B cell (primary cell): Measurements from ENCODE around the gene NOP9. TPM values are rescaled to one million over a fixed set of nuclear protein-coding genes. Genes with fewer than 3 reads are reported as not detected.

Experiments used
- ATAC-seq: fragments of 200-7000 bp; cut with Tn5 transposase; one replicate; pipeline ENCODE4 v1.10.0; 2021; ENCODE audit warnings: low read depth, mild to moderate bottlenecking, moderate number of reproducible peaks, moderate library complexity
- CTCF ChIA-PET: fragments of 350-600 bp; sonication (Branson Sonifier 250); formaldehyde crosslinking; loops from one replicate; lab custom pipeline; 2021; ENCODE audit warnings: antibody characterized with exemption, inconsistent platforms; lab: Charles Lee
- POLR2A ChIA-PET: fragments of 350-600 bp; sonication (Branson Sonifier 250); formaldehyde crosslinking; loops from one replicate; lab custom pipeline; 2021; ENCODE audit warnings: antibody characterized with exemption; lab: Charles Lee
- DNase-seq: peaks from one replicate; pipeline ENCODE4 v3.0.0; 2013
- H2AFZ ChIP-seq: 2 replicates; pipeline ENCODE4 v1.6.1; 2012; ENCODE audit warnings: mild to moderate bottlenecking, low read depth, low read length; ENCODE audit not compliant: insufficient read depth, poor library complexity, severe bottlenecking
- H3K27ac ChIP-seq, 2 donors: 1 replicate in 1 of 2; 2 replicates in 1 of 2; pipeline ENCODE4 v1.5.1; 2012 to 2013; ENCODE audit warnings: low read length in 2 of 2, mild to moderate bottlenecking in 2 of 2, moderate library complexity in 1 of 2
- H3K27me3 ChIP-seq, 4 experiments: fragments of 200-600 bp in 1 of 4; sonication (generic) in 1 of 4; replicated peaks in 1 of 4; 1 replicate in 2 of 4; 2 replicates in 2 of 4; pipeline versions ENCODE4 v1.6.1 to v1.7.0; 2013 to 2016; ENCODE audit warnings: low read length in 3 of 4, mild to moderate bottlenecking in 2 of 4, mixed read lengths in 1 of 4, moderate library complexity in 1 of 4; ENCODE audit not compliant: insufficient read depth in 4 of 4, control insufficient read depth in 3 of 4; ENCODE audit errors: control extremely low read depth in 1 of 4
- H3K36me3 ChIP-seq, 2 experiments: replicated peaks in 1 of 2; 1 replicate in 1 of 2; 2 replicates in 1 of 2; pipeline versions ENCODE4 v1.6.1 to v1.7.1; 2013; ENCODE audit warnings: low read length in 1 of 2; ENCODE audit not compliant: insufficient read depth in 2 of 2, control insufficient read depth in 1 of 2; ENCODE audit errors: control extremely low read depth in 1 of 2, extremely low read depth in 1 of 2
- H3K4me1 ChIP-seq, 2 donors: fragments of 200-600 bp in 1 of 2; sonication (generic) in 1 of 2; 1 replicate in 1 of 2; 2 replicates in 1 of 2; pipeline versions ENCODE4 v1.5.1 to v1.6.1; 2013 to 2017; ENCODE audit warnings: low read length in 2 of 2; ENCODE audit not compliant: control insufficient read depth in 2 of 2, insufficient read depth in 2 of 2
- H3K4me2 ChIP-seq: replicated peaks from 2 replicates; pipeline ENCODE3; 2012; ENCODE audit warnings: mild to moderate bottlenecking, low read depth, low read length; ENCODE audit not compliant: poor library complexity, severe bottlenecking
- H3K4me3 ChIP-seq, 5 experiments: fragments of 200-600 bp in 1 of 5; sonication (generic) in 1 of 5; 1 replicate in 3 of 5; 2 replicates in 2 of 5; pipeline versions ENCODE4 v1.5.1 to v1.7.0; 2011 to 2016; ENCODE audit warnings: low read length in 4 of 5, mild to moderate bottlenecking in 4 of 5, low read depth in 2 of 5, control low read depth in 1 of 5, moderate library complexity in 1 of 5; ENCODE audit not compliant: insufficient read depth in 1 of 5; ENCODE audit errors: control extremely low read depth in 1 of 5, extremely low read depth in 1 of 5
- H3K79me2 ChIP-seq: fragments of 200-600 bp; sonication (generic); one replicate; pipeline ENCODE4 v1.6.0; 2016; ENCODE audit warnings: low read length; ENCODE audit not compliant: control insufficient read depth, insufficient read depth
- H3K9ac ChIP-seq: fragments of 200-600 bp; sonication (generic); 2 replicates; pipeline ENCODE4 v1.6.1; 2017; ENCODE audit warnings: mild to moderate bottlenecking, low read length, moderate library complexity
- H3K9me3 ChIP-seq, 3 donors: one replicate each; pipeline versions ENCODE4 v1.6.1 to v1.7.1; 2013; ENCODE audit warnings: low read length in 2 of 3; ENCODE audit not compliant: control insufficient read depth in 2 of 3, insufficient read depth in 1 of 3; ENCODE audit errors: control extremely low read depth in 1 of 3
- H4K20me1 ChIP-seq: 2 replicates; pipeline ENCODE4 v1.6.0; 2012; ENCODE audit warnings: mild to moderate bottlenecking, low read length; ENCODE audit not compliant: insufficient read depth, control insufficient read depth, poor library complexity, severe bottlenecking
- H3K27ac Mint-ChIP-seq: one replicate; pipeline ENCODE4 v1.8.0; 2021; ENCODE audit warnings: mixed read lengths
- H3K27me3 Mint-ChIP-seq: one replicate; pipeline ENCODE4 v1.8.0; 2021; ENCODE audit warnings: mixed read lengths
- H3K4me1 Mint-ChIP-seq: one replicate; pipeline ENCODE4 v1.8.0; 2021; ENCODE audit warnings: mixed read lengths
- H3K4me3 Mint-ChIP-seq: one replicate; pipeline ENCODE4 v1.8.0; 2021; ENCODE audit warnings: mixed read lengths
- H3K9me3 Mint-ChIP-seq: one replicate; pipeline ENCODE4 v1.8.0; 2022; ENCODE audit warnings: mixed read lengths; ENCODE audit not compliant: insufficient read depth
- CTCF ChIP-seq: fragments of 200-600 bp; IDR thresholded peaks from one replicate; pipeline ENCODE4 v1.8.0; 2022; ENCODE audit warnings: antibody characterized with exemption, mild to moderate bottlenecking
- EZH2 ChIP-seq: IDR thresholded peaks from 2 replicates; pipeline ENCODE4 v1.6.1; 2012; ENCODE audit warnings: borderline replicate concordance, low read depth, mild to moderate bottlenecking, moderate library complexity, low read length; ENCODE audit not compliant: insufficient read depth, poor library complexity, severe bottlenecking
- WGBS: methylation state at CpG from one replicate; pipeline ENCODE4 v1.1.5; 2013; ENCODE audit warnings: missing lambda C conversion rate; ENCODE audit not compliant: insufficient coverage; 5-methylcytosine and 5-hydroxymethylcytosine counted together
- intact Hi-C: fragments of 100-400 bp; cut with micrococcal nuclease; formaldehyde crosslinking; loops from one replicate; pipeline ENCODE4 v1.10.0; 2022
- polyA plus RNA-seq: library from polyadenylated mRNA; depleted of rRNA; stranded (reverse); fragments of >200 nt; gene quantifications from 2 replicates; pipeline ENCODE4 v1.2.3, GENCODE V29; 2012
- total RNA-seq, 2 donors: library from RNA; stranded (reverse); fragments of 120-200 nt in 1 of 2; gene quantifications; 1 replicate in 1 of 2; 2 replicates in 1 of 2; pipeline versions ENCODE4 v1.2.3 to v1.2.4, GENCODE V29; 2013 to 2022

The NOP9 gene
- total and polyA plus RNA-seq, 2 donors (not counting 1 experiment from before 2014, with no cell fraction given): 9.7 to 22.6 TPM

GRCh38 chr14:24355009-24355408, 55.4 kb downstream of the NOP9 start:
- Mint-ChIP-seq H3K4me1 (no peaks in the 10 kb centered on the region), H3K27me3 (peaks cover 38% of the 10 kb centered on the region), H3K4me3 (no peak overlapping the region), H3K9me3 (no peaks in the 10 kb centered on the region), H3K27ac (no peak overlapping the region)
- Histone ChIP-seq H3K36me3 (no peaks in the 10 kb centered on the region), H3K9ac (no peak overlapping the region), H3K9me3 (peaks cover 0 to 1% (median 0%) of the 10 kb centered on the region in 3 donors), H4K20me1 (no peaks in the 10 kb centered on the region), H3K4me1 (no peaks in the 10 kb centered on the region), H3K4me3 (no peak overlapping the region), H3K27me3 (peaks cover 0 to 34% (median 9%) of the 10 kb centered on the region in 4 experiments), H3K27ac (no peak overlapping the region), H3K4me2 (no peak overlapping the region), H2AFZ (no peak overlapping the region), H3K79me2 (no peaks in the 10 kb centered on the region)
- WGBS: 100% methylated on average over 1 of the region's 7 CpGs
- ChIA-PET CTCF (no interaction called here), POLR2A (interaction anchor here (0.6 kb wide), 1 partner anchor 243 kb away, joined by 5 read pairs; no protein-coding TSS in a partner anchor)
- no peak for DNase-seq
- no peak for ATAC-seq
- intact Hi-C loops: no loop called here
- no peak for TF ChIP-seq EZH2
- no peak for TF ChIP-seq CTCF

- no peak overlapping the region for H3K27ac Mint-ChIP-seq
- no peaks in the 10 kb centered on the region for H3K4me1 Mint-ChIP-seq
- H3K9ac ChIP-seq: no peak overlapping the region
- H3K9me3 ChIP-seq: peaks cover 0 to 1% (median 0%) of the 10 kb centered on the region in 3 donors
- no peaks in the 10 kb centered on the region for H3K4me1 ChIP-seq
- no peaks in the 10 kb centered on the region for H4K20me1 ChIP-seq
- CTCF ChIA-PET: interaction anchor here (0.6 to 1.4 kb wide), 2 partner anchors 10 to 11 kb away, joined by 3 read pairs; no protein-coding TSS in a partner anchor
- POLR2A ChIA-PET: interaction anchor here (0.6 kb wide), 1 partner anchor 33 kb away, joined by 4 read pairs; no protein-coding TSS in a partner anchor
- 100% methylated on average over 3 of the region's 4 CpGs for WGBS
- no peaks in the 10 kb centered on the region for H3K9me3 Mint-ChIP-seq
- no peak overlapping the region for H2AFZ ChIP-seq
- H3K27ac ChIP-seq: no peak overlapping the region
- intact Hi-C loops: no loop called here
- H3K36me3 ChIP-seq: no peaks in the 10 kb centered on the region
- no peak for ATAC-seq
- no peak for DNase-seq
- H3K79me2 ChIP-seq: no peaks in the 10 kb centered on the region
- H3K4me3 ChIP-seq: no peak overlapping the region
- H3K4me2 ChIP-seq: no peak overlapping the region
- H3K27me3 ChIP-seq: peaks cover 0 to 26% (median 8%) of the 10 kb centered on the region in 4 experiments
- TF ChIP-seq CTCF: no peak
- TF ChIP-seq EZH2: no peak
- no peak overlapping the region for H3K4me3 Mint-ChIP-seq
- H3K27me3 Mint-ChIP-seq: peaks cover 36% of the 10 kb centered on the region
Measured at GRCh38 chr14:24356208-24356607, 56.6 kb downstream of the NOP9 start.
